Measurements from ENCODE around the gene RCBTB2. TPM values are rescaled to one million over a fixed set of nuclear protein-coding genes. Genes with fewer than 3 reads are reported as not detected.

Gene RCBTB2
- polyA plus RNA-seq, 3 donors = 55.5 to 100 (median 64.4) TPM

GRCh38 chr13:48478391-48478790 lies 54.5 kb downstream of the RCBTB2 start:
- Histone ChIP-seq H3K27me3 (ENCODE audit: control insufficient read depth in 2 of 2, insufficient read depth in 2 of 2, low read length in 2 of 2) (no peaks in the 10 kb centered on the region), H3K9me3 (replicated peaks in 1 of 2; ENCODE audit: control insufficient read depth in 1 of 2, insufficient read depth in 1 of 2, low read length in 2 of 2) (no peaks in the 10 kb centered on the region), H3K4me3 (replicated peaks in 1 of 3; ENCODE audit: low read depth in 2 of 3, low read length in 3 of 3) (no peak overlapping the region), H3K79me2 (ENCODE audit: insufficient read depth, low read length) (no peaks in the 10 kb centered on the region), H2AFZ (ENCODE audit: insufficient read depth, low read depth, low read length, poor library complexity, severe bottlenecking) (no peak overlapping the region), H3K4me2 (replicated peaks; ENCODE audit: extremely low read depth, low read length, poor library complexity, severe bottlenecking) (no peak overlapping the region), H4K20me1 (ENCODE audit: insufficient read depth, low read length) (no peaks in the 10 kb centered on the region), H3K9ac (ENCODE audit: insufficient read depth, low read length, poor library complexity, severe bottlenecking) (no peak overlapping the region), H3K4me1 (ENCODE audit: control insufficient read depth in 1 of 2, insufficient read depth in 2 of 2, low read length in 2 of 2) (peaks cover 22 to 32% of the 10 kb centered on the region in 2 donors), H3K36me3 (replicated peaks in 1 of 2; ENCODE audit: control insufficient read depth in 1 of 2, insufficient read depth in 2 of 2, low read length in 2 of 2) (peaks cover 10 to 60% of the 10 kb centered on the region in 2 donors), H3K27ac (ENCODE audit: low read depth in 1 of 2, low read length in 2 of 2) (peak overlapping the region in 1 of 2 donors; percentile 44)
- Mint-ChIP-seq H3K36me3 (peaks cover 45 to 47% of the 10 kb centered on the region in 2 donors), H3K4me1 (peaks cover 29% of the 10 kb centered on the region), H3K27ac (no peak overlapping the region), H3K9me3 (no peaks in the 10 kb centered on the region), H3K27me3 (ENCODE audit: low read depth in 3 of 3) (no peaks in the 10 kb centered on the region), H3K4me3 (no peak overlapping the region)
- DNase-seq = no peak
- intact Hi-C loops (cut with micrococcal nuclease) = no loop called here
- TF ChIP-seq, protein P1, sequence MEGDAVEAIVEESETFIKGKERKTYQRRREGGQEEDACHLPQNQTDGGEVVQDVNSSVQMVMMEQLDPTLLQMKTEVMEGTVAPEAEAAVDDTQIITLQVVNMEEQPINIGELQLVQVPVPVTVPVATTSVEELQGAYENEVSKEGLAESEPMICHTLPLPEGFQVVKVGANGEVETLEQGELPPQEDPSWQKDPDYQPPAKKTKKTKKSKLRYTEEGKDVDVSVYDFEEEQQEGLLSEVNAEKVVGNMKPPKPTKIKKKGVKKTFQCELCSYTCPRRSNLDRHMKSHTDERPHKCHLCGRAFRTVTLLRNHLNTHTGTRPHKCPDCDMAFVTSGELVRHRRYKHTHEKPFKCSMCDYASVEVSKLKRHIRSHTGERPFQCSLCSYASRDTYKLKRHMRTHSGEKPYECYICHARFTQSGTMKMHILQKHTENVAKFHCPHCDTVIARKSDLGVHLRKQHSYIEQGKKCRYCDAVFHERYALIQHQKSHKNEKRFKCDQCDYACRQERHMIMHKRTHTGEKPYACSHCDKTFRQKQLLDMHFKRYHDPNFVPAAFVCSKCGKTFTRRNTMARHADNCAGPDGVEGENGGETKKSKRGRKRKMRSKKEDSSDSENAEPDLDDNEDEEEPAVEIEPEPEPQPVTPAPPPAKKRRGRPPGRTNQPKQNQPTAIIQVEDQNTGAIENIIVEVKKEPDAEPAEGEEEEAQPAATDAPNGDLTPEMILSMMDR (IDR thresholded peaks at IDR 0.05) = no peak
- WGBS (ENCODE audit: insufficient coverage) = no CpG with 5 or more reads among the region's 1 CpG

DNA sequence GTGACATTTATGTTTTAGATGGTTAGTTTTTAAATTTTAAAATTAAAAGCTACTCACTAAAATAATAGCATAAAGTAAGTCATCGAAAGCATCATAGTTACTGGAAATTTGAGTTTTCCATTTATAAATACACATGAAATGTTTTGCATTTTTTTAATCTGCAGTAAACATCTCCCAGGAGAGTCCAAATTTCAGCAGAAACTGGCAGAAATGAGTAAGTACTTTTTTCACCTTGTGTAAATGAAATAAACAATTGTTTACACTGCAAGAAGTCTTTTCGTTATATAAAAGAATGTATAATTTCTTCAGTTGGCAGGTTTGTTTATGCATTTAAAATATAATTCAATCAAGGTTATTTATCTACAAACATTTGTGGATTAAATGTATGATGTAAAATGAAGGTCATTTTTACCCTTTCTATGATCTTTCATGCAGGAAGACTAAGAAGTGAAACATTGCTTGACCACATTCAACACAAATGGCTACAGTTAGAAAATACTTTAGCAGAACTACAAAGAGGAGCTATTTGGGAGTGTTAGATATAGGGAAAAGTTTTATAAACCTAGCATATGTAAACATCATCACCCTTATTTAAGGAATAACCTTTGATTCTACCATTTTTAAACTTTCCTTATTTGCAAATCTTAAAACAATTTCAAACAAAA lies 55.6 kb downstream of the RCBTB2 start:
- Mint-ChIP-seq H3K36me3 (peaks cover 37 to 42% of the 10 kb centered on the region in 2 donors), H3K4me3 (no peak overlapping the region), H3K4me1 (peaks cover 25% of the 10 kb centered on the region), H3K27me3 (ENCODE audit: low read depth in 3 of 3) (no peaks in the 10 kb centered on the region), H3K27ac (peak overlapping the region in 3 of 7 donors; percentile 6 to 41 (median 25)), H3K9me3 (no peaks in the 10 kb centered on the region)
- H3K4me3 ChIP-seq (replicated peaks in 1 of 3; ENCODE audit: low read depth in 2 of 3, low read length in 3 of 3) = peak overlapping the region in 1 of 3 experiments; percentile 16
- H3K36me3 ChIP-seq (replicated peaks in 1 of 2; ENCODE audit: control insufficient read depth in 1 of 2, insufficient read depth in 2 of 2, low read length in 2 of 2) = peaks cover 10 to 54% of the 10 kb centered on the region in 2 donors
- no peaks in the 10 kb centered on the region for H3K27me3 ChIP-seq (ENCODE audit: control insufficient read depth in 2 of 2, insufficient read depth in 2 of 2, low read length in 2 of 2)
- TF ChIP-seq, protein P1 (IDR thresholded peaks at IDR 0.05) = no peak
- H3K27ac ChIP-seq (ENCODE audit: low read depth in 1 of 2, low read length in 2 of 2) = peak overlapping the region in 1 of 2 donors; percentile 61
- peak overlapping the region; percentile 11 for H3K4me2 ChIP-seq (replicated peaks; ENCODE audit: extremely low read depth, low read length, poor library complexity, severe bottlenecking)
- H2AFZ ChIP-seq (ENCODE audit: insufficient read depth, low read depth, low read length, poor library complexity, severe bottlenecking) = no peak overlapping the region
- H4K20me1 ChIP-seq (ENCODE audit: insufficient read depth, low read length) = no peaks in the 10 kb centered on the region
- peak in 1 of 3 donors; percentile 33 for DNase-seq
- H3K9ac ChIP-seq (ENCODE audit: insufficient read depth, low read length, poor library complexity, severe bottlenecking) = no peak overlapping the region
- H3K4me1 ChIP-seq (ENCODE audit: control insufficient read depth in 1 of 2, insufficient read depth in 2 of 2, low read length in 2 of 2) = peaks cover 22 to 32% of the 10 kb centered on the region in 2 donors
- no peaks in the 10 kb centered on the region for H3K9me3 ChIP-seq (replicated peaks in 1 of 2; ENCODE audit: control insufficient read depth in 1 of 2, insufficient read depth in 1 of 2, low read length in 2 of 2)
- no CpG with 5 or more reads among the region's 2 CpGs for WGBS (ENCODE audit: insufficient coverage)
- no peaks in the 10 kb centered on the region for H3K79me2 ChIP-seq (ENCODE audit: insufficient read depth, low read length)
- intact Hi-C loops (cut with micrococcal nuclease) = no loop called here
